Lower lobe of right lung (tissue), 2 donors: ENCODE data around the gene GIPC1. TPM values are rescaled to one million over a fixed set of nuclear protein-coding genes. Genes with fewer than 3 reads are reported as not detected.
"Not testable (repeated sequence)": the region's sequence is repeated elsewhere in the genome, so short reads cannot be mapped to it uniquely, and the experiment has no call there.

Source experiments
- ATAC-seq, 2 donors: fragments of 200-7000 bp; cut with Tn5 transposase; one replicate each; pipeline ENCODE4 v1.9.1; 2020 to 2022; ENCODE audit warnings: mild to moderate bottlenecking in 2 of 2, moderate library complexity in 2 of 2
- DNase-seq: peaks from one replicate; pipeline ENCODE4 v3.0.0-alpha.2; 2020
- H3K27ac ChIP-seq: fragments of 200-600 bp; one replicate; pipeline ENCODE4 v1.8.0; 2022
- H3K27me3 ChIP-seq: fragments of 200-600 bp; one replicate; pipeline ENCODE4 v1.8.0; 2022; ENCODE audit warnings: low read depth
- H3K36me3 ChIP-seq: fragments of 200-600 bp; one replicate; pipeline ENCODE4 v1.8.0; 2022; ENCODE audit warnings: mild to moderate bottlenecking
- H3K4me1 ChIP-seq: fragments of 200-600 bp; one replicate; pipeline ENCODE4 v1.8.0; 2022
- H3K4me3 ChIP-seq: fragments of 200-600 bp; one replicate; pipeline ENCODE4 v1.8.0; 2022; ENCODE audit warnings: mild to moderate bottlenecking
- H3K9me3 ChIP-seq: fragments of 200-600 bp; one replicate; pipeline ENCODE4 v1.8.0; 2022
- CTCF ChIP-seq: fragments of 200-600 bp; IDR thresholded peaks from one replicate; pipeline ENCODE4 v1.8.0; 2022; ENCODE audit warnings: antibody characterized with exemption, mild to moderate bottlenecking
- intact Hi-C: fragments of 100-400 bp; cut with DNase I; formaldehyde crosslinking; loops from one replicate; pipeline ENCODE4 v1.11.0; 2022
- total RNA-seq: library from RNA; stranded (reverse); fragmentation: NEBNext Ultra II Directional; extraction: Animal tissue kit (Norgen Biotek cat#: 25700); gene quantifications from one replicate; pipeline ENCODE4 v1.2.1, GENCODE V29; 2021
- donor health status: DM: no; HTN: yes; CAD: no; lungs with severe emphysema.

GIPC1 gene
- total RNA-seq, 1 donor from 2014 or later, result 72.1 TPM

- Histone ChIP-seq H3K4me1 (peaks cover 76% of the 10 kb centered on the region), H3K9me3 (no peaks in the 10 kb centered on the region), H3K36me3 (peaks cover 38% of the 10 kb centered on the region), H3K27ac (no peak overlapping the region), H3K4me3 (no peak overlapping the region), H3K27me3 (no peaks in the 10 kb centered on the region)
- no peak for ATAC-seq
- intact Hi-C loops, result no loop called here
- no peak for DNase-seq
- TF ChIP-seq CTCF, result no peak
Observed at GRCh38 chr19:14512406-14512961, 16.6 kb upstream of the GIPC1 start.

GRCh38 chr19:14511229-14511593, 15.3 kb upstream of the GIPC1 start:
- no peaks in the 10 kb centered on the region for H3K27me3 ChIP-seq
- H3K4me1 ChIP-seq, result peaks cover 80% of the 10 kb centered on the region
- ATAC-seq, result peak in 1 of 2 donors; percentile 1
- intact Hi-C loops, result no loop called here
- H3K27ac ChIP-seq, result peak overlapping the region; percentile 86
- H3K9me3 ChIP-seq, result no peaks in the 10 kb centered on the region
- no peak for TF ChIP-seq CTCF
- H3K4me3 ChIP-seq, result no peak overlapping the region
- peaks cover 30% of the 10 kb centered on the region for H3K36me3 ChIP-seq
- no peak for DNase-seq

GRCh38 chr19:14510311-14511228, 14.6 kb upstream of the GIPC1 start:
- intact Hi-C loops, result no loop called here
- no peak for TF ChIP-seq CTCF
- Histone ChIP-seq H3K36me3 (peaks cover 24% of the 10 kb centered on the region), H3K4me3 (no peak overlapping the region), H3K27me3 (no peaks in the 10 kb centered on the region), H3K4me1 (peaks cover 78% of the 10 kb centered on the region), H3K9me3 (no peaks in the 10 kb centered on the region), H3K27ac (peak overlapping the region; percentile 86)
- peak; percentile 56 for DNase-seq
- ATAC-seq, result peak; percentile 48 to 58

GRCh38 chr19:14507704-14508542, 12.0 kb upstream of the GIPC1 start:
- TF ChIP-seq CTCF, result no peak
- no peaks in the 10 kb centered on the region for H3K27me3 ChIP-seq
- intact Hi-C loops, result no loop called here
- H3K4me3 ChIP-seq, result no peak overlapping the region
- DNase-seq, result peak; percentile 62
- H3K36me3 ChIP-seq, result no peaks in the 10 kb centered on the region
- H3K4me1 ChIP-seq, result peaks cover 55% of the 10 kb centered on the region
- H3K9me3 ChIP-seq, result no peaks in the 10 kb centered on the region
- ATAC-seq, result peak; percentile 59 to 69
- peak overlapping the region; percentile 86 for H3K27ac ChIP-seq

GRCh38 chr19:14505488-14506239, 9.7 kb upstream of the GIPC1 start:
- ATAC-seq, result peak; percentile 76 to 86
- Histone ChIP-seq H3K9me3 (no peaks in the 10 kb centered on the region), H3K36me3 (no peaks in the 10 kb centered on the region), H3K27me3 (no peaks in the 10 kb centered on the region), H3K27ac (peak overlapping the region; percentile 86), H3K4me3 (no peak overlapping the region), H3K4me1 (peaks cover 54% of the 10 kb centered on the region)
- TF ChIP-seq CTCF, result peak; percentile 77
- DNase-seq, result peak; percentile 86
- intact Hi-C loops, result no loop called here

- H3K4me3 ChIP-seq, H3K27me3 ChIP-seq, DNase-seq, ATAC-seq, intact Hi-C loops, H3K36me3 ChIP-seq, H3K9me3 ChIP-seq: not testable (repeated sequence)
- Histone ChIP-seq H3K27ac (peak overlapping the region; percentile 86), H3K4me1 (peaks cover 45% of the 10 kb centered on the region)
Observed at GRCh38 chr19:14504575-14504974, 8.6 kb upstream of the GIPC1 start.
